NCI-H748 (cell line): Measurements from ENCODE around the gene CCIN.

Source experiments
- DNase-seq: peaks from one replicate; lab custom pipeline; 2025; ENCODE audit not compliant: unreplicated experiment; lab: John Stamatoyannopoulos, UW

Gene CCIN

DNA sequence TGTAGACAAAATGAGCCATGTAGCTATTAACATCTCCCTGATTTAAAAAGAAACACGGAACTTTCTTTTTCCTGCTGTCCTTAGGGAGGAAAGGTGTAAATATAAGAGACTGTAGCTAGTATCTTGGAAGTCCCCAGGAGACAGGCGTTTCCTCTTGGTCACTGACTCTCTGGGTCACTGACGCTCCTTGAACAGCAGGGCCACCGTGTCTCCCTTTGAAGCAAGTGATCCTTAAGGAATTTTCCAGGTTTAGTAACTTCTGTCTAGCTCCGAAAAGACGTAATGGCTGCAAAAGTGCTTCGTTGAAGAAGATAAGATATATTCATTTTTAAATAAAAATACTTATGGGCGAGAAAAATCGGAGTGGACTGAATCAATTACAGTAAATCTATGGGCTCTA lies 20.8 kb downstream of the CCIN start:
- DNase-seq: no peak

DNA sequence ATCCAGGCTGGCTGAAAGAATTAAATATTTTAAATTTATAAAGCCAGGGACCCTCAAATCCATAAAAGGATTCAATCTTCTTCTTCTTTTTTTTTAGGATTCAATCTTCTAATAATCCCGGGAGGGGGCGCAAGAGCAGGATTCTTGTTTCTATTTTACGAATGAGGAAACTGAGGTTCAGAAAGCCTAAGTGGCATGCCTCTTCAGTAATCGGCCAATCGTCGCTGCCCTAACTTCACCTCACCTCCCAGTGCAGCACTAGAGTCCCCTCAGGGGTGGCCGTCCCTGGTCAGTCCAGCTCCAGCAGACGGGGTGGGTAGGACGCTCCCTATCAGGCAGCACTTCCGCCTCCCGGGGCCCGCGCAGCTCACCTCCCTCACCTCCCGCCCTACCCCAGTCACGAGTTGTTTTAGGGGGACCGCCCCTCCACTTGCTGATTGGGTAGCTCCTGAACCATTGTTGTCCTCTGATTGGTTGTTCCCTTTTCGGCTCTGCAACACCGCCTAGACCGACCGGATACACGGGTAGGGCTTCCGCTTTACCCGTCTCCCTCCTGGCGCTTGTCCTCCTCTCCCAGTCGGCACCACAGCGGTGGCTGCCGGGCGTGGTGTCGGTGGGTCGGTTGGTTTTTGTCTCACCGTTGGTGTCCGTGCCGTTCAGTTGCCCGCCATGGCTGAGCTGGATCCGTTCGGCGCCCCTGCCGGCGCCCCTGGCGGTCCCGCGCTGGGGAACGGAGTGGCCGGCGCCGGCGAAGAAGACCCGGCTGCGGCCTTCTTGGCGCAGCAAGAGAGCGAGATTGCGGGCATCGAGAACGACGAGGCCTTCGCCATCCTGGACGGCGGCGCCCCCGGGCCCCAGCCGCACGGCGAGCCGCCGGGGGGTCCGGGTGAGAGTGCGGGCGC lies 21.5 kb downstream of the CCIN start, which contains the start of gene CLTA:
Gene CLTA (plus strand): TSS at position 534 of the 902 bp plus-strand sequence. CDS start 136 bp downstream, at position 670.
- peak; percentile 99 for DNase-seq

DNA sequence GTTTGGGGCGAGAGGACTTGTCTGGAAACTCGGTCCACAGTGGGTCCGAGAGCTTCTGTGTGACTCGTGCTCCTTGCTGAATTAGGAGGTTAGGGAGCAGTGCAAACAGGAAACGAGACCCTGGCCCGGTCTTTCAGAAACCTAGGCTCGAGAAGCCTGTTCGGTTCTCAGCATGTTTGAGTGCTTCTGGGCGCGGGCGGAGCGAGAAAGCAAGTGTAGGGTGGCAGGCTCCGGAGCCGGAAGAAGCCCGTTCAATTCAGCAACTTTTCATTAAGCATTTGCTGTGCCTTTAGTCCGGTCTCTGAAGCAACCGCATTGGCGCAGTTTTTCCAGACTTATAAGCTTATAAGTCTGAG lies 22.1 kb downstream of the CCIN start:
- DNase-seq: peak; percentile 53

DNA sequence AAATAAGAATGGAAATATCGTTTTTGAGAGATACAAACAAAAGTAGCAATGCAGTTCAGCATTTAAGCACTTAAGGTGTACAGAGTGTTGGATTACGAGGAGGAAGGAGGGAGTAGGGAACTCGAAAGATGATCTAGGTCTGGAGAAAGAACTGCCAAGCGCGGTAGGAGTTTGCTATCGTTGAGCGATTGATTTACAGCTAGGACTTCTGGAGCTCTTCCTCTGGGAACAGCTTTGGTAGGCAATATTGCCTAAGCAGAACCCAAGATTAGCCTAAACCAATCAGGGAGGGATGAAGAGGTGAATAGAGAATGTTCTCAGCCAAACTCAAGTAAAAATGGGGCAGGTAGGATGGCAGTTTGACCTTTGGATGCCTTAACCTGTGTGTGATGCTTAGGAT lies 22.5 kb downstream of the CCIN start:
- DNase-seq: no peak

DNA sequence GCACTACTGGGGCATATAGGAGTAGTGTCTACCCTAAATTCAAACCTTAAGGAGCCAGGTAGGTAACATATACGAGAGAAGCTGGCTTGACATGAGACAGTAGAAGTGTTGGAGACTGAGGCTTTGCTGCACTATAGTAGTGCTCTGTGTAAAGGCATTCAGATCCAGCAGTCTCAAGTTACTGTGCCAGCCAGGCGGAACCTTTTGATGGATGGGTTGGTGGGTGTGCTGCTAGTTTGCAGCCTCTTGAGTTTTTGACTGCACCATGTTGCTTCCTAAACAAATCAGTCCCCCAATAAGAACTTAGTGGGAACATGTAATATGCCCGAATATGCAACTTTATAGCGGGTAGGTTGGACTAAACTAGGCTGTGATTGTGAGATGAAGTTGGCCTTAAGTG lies 23.0 kb downstream of the CCIN start:
- DNase-seq: no peak

DNA sequence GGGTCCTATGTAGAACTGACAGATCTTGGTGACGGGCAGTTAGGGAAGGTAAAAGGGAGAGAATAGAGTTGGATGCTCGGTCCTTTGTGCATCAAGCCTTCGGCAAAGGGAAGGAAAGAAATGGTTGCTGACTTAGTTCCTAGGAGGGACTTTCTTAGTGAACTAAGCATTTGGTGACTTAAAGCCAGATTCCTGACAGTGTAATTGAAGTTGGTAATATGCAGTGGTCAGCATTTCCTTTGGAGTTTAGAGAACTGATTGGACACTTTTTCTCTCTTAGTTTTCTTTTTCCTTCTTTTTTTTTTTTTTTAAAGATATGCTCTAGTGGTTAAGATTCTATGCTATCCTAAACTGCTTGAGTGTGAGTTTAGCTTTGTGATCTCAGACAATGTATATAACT lies 23.8 kb downstream of the CCIN start:
- no peak for DNase-seq

DNA sequence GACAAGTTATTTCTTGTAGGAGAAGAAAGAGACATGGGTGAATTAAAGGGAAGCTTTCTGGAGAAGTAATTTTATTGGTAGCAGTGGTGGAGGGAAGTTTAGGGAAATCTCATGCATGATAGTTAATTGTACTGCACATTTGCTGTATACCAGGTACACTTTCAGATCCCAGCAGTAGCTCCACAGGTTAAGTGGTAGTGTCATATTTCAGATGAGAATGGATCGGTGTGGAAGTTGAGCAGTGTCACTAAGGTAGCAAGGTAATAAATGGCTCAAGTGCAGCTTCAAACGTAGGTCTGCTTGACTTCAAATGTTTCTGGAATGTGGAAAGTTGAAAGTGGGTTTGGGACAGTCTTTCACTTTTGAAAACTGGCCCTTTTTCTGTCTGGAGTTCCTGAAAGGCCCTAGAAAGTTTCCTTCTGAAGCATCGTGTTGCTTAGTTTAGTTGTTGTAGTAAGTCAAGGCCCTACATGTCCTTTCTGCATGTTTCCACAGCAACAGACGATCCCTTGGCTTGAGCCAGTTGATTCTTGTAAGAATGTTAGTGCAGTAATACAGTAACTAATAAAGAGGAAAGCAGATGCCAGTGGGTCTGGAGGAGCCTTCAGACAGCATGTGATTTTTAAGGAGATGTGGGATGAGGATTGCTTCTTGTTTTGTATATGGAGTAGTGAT lies 25.3 kb downstream of the CCIN start:
- peak; percentile 11 for DNase-seq

DNA sequence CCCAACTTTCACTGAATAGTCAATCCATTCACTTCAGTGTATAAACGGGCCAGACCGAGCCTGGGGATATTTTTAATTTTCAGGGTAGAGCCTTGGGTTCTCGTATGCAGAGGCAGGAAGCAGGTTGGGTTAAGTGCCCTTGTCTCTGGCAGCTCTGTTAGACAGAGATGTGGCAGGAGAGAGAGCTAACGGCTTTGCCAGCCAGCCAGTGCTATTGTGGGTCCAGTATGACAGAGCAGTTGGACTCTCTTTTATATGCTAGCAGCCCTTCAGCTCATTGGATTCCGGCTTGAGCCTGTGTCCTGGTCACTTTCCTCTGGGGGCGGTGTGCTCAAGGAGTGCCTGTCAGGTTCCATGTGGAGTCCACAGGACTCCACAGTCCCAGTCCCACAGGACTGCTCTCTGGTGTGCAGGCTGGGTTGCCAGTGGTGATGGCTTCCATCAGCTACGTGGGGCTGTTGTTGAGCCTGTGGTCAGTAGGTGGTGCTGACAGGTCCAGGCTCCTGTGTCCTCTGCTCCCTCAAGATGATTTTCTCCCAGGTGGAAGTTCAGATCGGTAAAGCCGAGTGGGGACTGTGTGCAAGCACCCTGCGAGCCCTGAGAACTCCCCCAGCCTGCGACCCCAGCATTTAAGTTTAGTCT lies 35.8 kb downstream of the CCIN start:
- DNase-seq: no peak

DNA sequence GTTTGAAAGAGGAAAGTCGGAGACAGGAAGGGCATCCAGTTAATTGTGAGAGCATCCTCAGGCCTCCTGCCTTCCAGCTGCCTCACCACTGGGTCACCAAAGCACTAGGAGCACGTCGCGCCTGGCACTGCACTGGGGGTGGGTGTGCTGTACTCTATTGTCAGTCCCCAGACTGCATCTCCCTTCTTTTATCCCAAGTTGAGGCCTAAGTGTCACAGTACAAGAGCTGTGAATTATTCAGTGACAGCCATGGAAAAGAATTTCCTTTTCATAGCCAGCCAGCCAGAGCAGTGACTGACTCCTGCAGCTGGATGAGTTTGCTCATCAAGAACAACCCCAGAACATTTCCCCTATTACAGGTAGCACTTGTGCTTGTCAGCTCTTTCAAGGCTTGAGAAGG lies 37.8 kb downstream of the CCIN start:
- no peak for DNase-seq

DNA sequence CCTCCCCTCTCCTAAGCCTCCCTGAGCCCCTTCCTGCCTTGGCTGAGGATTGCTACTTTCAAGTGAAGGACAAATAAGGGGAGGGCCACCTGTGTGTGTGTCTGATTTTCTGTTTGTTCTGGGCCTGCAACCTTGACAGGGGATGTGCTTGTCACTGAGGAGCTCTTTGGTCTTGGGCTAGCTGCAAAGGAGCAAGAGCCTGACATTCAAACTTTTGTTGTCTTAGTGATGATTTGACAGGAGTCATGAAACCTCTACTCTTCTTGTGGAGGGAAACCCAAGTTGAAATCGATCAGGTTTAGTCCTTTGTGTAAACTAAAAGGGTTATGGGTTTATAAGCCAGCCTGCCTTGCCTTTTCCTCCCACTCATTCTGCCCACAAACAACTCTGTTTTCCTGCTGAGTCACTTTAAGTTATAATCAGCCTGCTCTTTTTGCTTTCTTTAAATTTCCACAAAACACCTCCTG lies 38.4 kb downstream of the CCIN start:
- DNase-seq: no peak

DNA sequence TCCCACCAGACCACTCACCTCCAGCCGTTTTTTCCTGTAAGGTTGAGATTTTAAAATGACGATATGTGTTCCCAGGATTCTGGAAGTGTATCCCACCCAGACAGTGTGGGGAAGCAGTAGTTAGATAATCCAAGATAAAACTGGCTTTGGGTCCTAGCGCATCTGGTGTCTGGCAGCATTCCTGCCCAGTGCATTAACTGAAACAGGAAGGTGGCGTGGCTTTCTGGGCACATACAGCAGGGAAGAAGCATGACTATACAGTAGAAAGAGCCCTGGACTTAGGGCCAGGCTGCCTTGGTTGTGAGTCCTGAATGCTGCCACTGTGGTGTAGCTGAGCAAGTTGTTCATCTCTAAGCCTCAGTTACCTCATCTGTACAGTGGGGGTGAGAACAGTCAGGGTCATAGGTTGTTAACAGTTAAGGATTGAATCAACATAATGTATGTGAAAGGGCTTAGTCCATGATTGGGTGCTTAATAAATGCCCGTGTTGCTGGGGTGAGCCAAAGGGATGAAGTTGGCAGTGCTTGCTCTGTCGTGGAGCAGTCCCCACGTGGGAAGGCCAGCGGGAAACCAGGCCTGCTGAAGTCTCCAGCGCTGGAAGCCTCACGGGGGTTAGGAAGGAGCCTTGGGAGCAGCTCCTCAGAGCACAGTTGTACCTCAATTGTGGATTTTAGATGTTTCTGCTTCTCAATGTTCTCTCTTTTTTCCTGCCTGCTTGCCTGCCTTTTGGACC lies 39.5 kb downstream of the CCIN start:
- no peak for DNase-seq

DNA sequence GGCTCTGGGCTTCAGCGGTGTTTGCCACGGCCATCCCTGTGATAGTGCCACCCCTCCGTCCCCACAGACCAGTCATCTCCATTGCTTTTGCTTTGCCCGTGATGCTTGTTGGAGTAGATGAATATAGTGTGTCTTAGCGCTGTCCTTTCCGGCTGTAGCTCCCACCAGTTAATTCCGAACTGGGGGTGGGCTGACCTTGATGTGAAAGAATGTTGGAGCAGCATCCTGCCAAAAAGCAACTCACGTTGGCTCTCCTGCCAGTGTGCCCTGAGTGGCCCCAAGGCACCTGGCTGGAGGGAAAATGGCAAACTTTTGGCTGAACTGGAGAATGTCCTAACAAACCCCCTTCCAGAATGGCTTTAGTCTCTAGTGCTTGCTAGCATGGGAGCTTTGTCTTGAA lies 41.5 kb downstream of the CCIN start:
- no peak for DNase-seq

DNA sequence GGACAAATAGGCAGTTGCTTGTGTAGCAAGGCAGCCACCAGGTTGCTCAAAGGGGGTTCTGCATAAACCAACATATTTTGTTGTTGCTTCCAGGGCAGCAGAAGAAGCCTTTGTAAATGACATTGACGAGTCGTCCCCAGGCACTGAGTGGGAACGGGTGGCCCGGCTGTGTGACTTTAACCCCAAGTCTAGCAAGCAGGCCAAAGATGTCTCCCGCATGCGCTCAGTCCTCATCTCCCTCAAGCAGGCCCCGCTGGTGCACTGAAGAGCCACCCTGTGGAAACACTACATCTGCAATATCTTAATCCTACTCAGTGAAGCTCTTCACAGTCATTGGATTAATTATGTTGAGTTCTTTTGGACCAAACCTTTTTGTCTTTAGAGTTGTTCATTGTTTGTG lies 42.3 kb downstream of the CCIN start:
- DNase-seq: no peak

DNA sequence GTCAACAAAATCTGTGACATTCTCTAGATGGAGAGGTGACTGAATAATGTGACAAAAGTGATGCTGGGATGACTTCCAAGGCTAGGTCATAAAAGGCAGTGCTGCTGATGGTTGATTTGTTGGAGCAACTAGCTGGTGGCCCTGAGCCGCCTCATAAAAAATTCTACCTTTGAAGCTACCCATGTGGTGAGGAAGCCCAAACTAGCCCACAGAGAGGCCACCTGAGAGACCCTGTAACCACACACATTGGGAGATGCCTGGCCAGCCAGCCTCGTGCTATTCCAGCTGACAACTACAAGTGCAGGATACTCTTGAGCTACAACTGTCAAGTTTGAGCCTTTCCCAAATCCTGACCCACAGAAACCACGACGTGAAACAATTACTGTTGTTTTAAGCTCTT lies 44.2 kb downstream of the CCIN start:
- DNase-seq: no peak

DNA sequence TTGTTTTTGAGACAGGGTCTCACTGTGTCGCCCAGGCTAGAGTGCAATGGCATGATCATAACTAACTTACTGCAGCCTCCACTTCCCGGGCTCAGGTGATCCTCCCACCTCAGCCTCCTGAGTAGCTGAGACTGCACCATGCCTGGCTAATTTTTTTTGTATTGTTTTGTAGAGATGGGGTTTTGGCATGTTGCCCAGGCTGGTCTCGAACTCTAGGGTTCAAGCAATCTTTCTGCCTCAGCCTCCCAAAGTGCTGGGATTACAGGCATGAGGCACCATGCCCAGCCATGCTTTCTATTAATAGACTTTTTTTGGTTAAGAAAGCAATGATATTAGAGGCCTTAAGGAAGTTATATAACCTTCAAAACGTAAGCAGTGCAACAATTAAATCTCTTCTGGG lies 44.8 kb downstream of the CCIN start:
- no peak for DNase-seq

DNA sequence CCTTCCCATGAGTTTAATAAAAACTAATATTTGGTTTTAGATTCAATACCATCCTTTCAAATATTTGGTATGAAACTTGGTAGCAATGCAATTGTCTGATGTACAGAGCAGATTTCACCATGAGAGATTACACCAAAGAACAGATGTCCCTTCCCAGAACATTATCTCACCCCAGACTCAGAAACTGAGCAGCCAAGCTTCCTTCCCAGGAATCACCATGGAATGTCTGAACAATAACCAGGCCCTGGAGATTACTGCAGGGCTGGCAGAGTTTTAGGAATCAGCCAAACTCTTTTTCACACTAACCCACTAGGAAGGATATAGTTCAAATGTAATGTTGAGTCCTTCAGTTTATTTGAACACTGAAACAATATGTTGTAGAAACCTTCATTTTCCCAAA lies 45.4 kb downstream of the CCIN start:
- DNase-seq: no peak

DNA sequence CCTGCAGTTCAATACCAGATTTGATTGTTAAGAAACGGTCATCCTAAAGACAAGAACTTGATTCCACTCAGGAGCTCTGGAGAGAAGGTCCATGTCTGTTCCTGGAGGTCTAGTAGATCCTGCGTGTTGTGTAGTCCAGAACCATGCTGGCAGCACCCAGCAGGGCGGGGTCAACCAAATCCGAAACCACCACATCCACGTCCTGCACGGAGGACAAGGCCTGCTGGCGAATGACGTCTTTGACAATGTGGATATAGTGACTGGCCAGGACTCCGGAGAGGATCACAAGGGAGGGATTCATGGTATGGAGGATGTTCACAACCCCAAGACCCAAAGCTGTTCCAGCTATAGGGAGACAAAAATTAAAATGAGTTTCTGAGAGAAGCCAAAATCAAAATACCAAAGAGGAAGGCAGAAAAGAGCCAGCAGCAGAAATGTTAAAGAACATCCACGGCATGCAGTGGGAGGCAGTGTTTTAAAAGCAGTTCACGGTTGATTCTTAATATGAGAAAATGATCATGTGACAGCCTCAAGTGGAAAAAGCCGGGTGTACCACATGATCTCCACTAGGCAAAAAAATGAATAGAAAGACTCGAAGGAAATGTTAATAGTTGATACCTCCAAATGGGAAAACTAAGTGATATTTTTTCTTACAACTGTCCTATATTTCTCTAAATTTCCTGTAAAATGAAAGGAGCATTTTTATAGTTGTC lies 48.2 kb downstream of the CCIN start:
- no peak for DNase-seq

DNA sequence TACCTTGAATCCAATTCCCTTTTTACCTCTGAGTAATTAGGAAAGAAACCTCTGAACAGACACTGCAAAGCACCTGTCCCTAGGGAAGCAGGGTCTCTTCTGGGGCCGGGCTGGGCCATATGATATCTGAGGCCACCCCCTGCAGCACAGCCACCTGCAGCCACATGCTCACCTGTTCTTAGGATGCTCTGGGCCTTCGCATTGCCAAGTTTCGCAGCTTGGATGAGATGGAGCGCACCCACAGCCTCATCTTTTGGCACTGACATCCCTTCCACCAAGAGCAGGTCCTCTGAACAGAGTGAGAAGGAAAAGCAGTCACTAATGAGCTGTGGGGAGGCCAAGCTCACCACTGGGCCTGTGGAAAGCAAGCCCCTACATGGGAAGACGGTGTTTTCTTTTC lies 48.8 kb downstream of the CCIN start:
- no peak for DNase-seq

DNA sequence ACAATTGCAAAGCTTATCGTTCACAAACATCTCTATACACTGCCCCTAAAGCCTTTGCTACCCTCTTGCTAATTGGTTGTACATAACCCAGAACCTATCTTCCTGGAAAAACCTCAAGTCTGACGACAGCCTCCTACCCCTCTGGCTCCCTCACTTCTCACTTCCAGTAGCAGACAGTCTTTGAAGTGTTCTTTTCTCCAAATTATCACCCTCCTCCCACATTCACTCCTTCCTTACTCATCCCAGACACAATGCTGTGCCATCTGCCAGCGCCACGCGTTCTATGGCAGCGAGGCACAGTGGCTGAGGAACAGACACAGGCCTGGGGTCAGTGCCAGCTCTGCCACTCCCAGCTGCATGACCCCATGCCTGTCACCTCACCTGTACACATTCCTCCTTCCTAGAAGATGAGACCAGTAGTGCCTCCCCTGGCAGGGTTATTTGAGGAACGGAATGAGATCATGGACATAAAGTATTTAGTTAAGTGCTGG lies 49.3 kb downstream of the CCIN start:
- DNase-seq: no peak
